ENCODE data around the gene CAMKMT.

- no peak for TF ChIP-seq POLR2A (IDR thresholded peaks at IDR 0.05)
- TF ChIP-seq, protein P1, sequence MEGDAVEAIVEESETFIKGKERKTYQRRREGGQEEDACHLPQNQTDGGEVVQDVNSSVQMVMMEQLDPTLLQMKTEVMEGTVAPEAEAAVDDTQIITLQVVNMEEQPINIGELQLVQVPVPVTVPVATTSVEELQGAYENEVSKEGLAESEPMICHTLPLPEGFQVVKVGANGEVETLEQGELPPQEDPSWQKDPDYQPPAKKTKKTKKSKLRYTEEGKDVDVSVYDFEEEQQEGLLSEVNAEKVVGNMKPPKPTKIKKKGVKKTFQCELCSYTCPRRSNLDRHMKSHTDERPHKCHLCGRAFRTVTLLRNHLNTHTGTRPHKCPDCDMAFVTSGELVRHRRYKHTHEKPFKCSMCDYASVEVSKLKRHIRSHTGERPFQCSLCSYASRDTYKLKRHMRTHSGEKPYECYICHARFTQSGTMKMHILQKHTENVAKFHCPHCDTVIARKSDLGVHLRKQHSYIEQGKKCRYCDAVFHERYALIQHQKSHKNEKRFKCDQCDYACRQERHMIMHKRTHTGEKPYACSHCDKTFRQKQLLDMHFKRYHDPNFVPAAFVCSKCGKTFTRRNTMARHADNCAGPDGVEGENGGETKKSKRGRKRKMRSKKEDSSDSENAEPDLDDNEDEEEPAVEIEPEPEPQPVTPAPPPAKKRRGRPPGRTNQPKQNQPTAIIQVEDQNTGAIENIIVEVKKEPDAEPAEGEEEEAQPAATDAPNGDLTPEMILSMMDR (IDR thresholded peaks at IDR 0.05), result no peak
Observed at GRCh38 chr2:44397447-44398175, 35.9 kb downstream of the CAMKMT start.
